H4 (cell line): Measurements from ENCODE around the gene GRPR. TPM values are rescaled to one million over a fixed set of nuclear protein-coding genes. Genes with fewer than 3 reads are reported as not detected.
A peak's percentile ranks its signal among the peaks of the same experiment; 100 is the strongest.

ENCODE experiments used
- DNase-seq: peaks from one replicate; pipeline ENCODE4 v3.0.0-alpha.2; 2015; ENCODE audit warnings: low spot score
- total RNA-seq: library from RNA; depleted of rRNA; stranded (reverse); fragments of >200 nt; shearing (Covaris generic); gene quantifications from 2 replicates; pipeline ENCODE4 v1.2.3, GENCODE V29; 2014; rRNA removed

The GRPR gene
- total RNA-seq, result not detected in 2 replicates

DNA sequence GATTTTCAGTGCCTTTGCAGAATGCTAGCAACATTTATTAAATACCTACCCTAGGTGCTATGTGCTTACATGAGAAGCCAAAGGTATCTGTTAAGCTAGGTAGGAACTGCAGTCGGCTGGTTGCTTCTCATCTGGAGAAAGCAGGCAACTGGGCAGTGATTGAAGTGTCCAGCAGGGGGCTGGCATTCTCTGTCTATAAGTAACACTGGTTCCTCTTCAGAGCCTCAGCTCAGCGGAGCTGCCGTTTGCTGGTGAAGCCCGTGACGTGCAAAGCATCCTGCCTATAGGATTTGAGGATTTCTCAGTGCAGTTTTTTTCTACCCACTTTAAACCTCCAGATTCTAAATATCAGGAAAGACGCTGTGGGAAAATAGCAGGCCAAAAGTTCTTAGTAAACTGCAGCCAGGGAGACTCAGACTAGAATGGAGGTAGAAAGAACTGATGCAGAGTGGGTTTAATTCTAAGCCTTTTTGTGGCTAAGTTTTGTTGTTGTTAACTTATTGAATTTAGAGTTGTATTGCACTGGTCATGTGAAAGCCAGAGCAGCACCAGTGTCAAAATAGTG lies at the start of gene GRPR:
Gene GRPR (plus strand): TSS at position 344 of the 565 bp plus-strand sequence. CDS start 389 bp downstream, outside the sequence.
- peak; percentile 82 for DNase-seq

DNA sequence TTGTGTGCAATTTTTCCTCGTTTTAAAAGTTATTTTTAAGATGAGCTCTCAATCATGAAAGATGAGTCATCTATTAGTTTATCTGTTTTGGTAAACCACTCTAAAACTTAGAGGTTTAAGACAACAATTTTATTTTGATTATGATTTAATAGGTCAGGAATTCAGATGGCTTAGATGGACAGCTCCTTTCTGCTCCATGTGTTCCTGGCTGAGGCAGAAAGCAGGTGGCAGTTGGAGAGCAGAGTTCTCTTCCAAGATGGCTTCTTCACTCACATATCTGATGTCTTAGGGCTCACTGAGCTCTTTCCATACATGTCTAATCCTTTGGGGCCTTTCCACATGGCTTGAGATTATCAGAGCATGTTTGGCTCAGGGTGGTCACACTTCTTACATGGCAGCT lies 48.3 kb upstream of the GRPR start:
- DNase-seq, result no peak

DNA sequence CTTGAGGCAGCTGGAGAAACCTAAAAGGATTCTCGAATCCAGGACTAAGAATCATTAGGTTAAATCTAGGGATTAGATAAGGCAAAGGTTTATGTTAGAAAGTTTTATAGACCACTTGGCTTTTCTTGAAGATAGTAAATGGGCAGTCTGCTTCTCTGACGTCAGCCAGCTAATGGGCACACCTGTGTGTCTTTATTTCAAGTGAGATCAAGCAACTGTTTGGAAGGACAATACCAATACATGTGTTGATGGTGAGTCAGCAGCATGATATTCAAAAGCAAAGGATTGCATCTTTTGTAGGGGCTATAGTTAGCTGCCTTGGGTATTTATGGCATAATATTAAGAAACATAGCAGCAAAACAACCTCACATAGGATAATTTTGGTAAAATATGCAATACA lies 46.5 kb upstream of the GRPR start:
- no peak for DNase-seq

DNA sequence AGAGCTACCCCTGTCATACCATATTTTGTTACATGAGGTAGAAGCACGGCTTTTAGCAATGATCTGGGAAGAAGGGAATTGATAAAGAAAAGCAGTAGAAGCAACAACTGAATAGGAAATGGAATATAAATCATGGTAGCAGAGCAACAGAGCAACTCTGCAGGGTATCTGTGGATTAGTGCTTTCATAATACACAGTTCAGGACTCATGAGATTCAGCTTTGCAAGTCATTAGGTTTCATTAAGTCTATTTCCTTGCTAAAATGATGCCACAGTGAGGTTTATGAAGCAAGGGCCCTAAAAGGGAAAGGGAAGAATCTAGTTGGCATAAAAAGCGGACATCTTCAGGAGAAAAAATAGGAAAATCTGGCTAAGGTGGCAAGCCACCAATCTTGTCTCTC lies 45.6 kb upstream of the GRPR start:
- no peak for DNase-seq

DNA sequence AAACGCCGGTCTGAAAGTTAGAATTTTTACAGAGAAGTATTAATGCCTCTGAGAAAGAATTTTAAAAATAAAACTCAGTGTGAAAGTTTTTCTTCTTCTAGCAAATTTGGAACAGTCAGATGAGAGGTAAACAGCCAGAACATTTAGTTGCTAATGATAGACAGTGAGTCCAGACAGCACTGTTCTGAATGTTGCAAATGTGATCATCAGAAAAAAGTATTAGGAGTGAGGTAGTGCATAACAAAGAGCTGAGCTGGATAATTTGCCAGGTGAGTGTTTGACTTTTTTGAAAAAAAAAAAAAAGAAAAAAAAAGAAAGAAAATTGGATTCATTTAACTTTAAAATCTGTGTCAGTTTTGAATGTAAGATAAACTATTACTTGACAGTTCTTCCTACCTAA lies 42.0 kb upstream of the GRPR start:
- DNase-seq, result no peak

DNA sequence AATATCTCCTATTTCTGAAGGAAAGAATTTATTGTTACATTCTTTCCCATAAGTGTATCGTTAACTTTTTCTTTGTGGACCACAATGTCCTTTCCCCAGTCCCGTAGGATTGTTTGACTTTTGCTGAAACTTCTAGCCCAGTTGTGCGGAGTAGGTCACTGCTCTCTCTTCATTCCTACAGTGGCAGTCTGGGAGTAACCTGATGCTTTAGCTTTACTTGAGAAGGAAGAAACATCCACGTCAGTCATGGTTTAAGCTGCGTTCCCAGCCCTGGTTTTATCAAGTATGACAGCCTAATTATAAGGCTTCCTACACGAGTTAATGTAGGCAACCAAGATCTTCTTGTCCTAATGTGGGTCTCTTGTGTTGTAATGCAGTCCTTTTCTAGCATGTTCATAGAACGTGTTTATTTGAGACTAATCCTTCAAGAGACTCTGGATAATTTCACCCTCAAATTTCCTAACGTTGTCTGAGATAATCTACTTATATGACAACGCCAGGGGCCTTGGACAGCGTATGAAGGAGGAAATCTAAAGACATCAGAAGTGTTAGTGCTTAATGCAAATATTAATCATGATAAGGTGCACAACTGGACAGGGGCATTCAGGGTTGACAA lies 40.8 kb upstream of the GRPR start:
- no peak for DNase-seq

DNA sequence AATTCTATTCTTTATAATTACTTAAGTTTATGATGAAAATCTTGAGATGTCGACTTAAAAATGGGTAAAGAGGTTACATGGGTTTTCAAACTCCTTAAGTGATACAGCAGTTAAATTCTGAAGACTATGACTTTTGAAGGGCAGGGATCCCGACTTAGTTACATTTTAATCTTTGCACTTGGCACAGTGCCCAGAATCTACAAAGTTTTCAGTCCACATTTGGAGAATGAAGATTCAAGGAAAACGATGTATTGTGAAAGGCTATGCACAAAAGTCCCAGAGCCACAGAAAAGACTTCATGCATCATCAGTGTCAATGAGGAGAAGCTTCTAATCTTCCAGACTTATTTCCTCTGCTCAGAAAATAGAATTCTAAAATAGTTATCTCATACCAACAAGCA lies 36.3 kb upstream of the GRPR start:
- no peak for DNase-seq

DNA sequence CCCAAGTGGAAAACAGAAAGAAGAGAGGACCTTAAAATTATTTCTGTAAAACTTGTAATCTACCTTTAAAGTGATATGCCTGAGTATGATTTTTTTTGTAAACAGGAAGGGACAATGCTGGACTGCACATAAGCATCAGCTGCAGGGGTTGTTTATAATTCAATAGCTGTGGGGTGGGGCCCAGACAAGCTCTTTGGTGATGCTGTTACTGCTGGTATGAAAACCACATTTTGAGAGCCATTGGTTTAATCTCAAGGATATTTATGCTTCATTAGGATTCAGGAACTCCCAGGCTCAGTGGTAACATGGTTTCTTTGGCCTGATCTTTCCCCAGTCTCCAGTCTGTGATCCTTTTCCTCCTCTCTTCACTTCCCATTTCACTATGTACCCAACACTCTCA lies 34.3 kb upstream of the GRPR start:
- no peak for DNase-seq

DNA sequence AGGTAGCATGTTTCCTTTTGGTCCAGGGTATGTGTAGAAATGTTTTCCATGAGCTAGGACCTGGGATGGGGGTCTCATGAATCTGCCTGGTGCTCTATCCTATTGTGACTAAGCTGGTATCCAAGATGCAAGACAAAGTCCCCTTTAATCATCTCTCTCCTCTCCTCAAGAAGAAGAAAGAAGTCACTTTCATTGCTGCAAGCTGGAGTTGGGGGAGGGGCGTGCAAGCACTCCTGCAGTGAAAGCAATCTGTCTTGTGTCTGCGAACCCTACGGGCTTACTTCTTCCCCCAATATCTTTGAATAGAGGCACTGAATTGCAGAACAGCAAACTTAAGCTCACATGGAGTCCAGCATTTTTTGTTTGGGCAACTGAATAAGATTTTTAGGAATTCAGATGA lies 27.2 kb upstream of the GRPR start:
- DNase-seq, result no peak

DNA sequence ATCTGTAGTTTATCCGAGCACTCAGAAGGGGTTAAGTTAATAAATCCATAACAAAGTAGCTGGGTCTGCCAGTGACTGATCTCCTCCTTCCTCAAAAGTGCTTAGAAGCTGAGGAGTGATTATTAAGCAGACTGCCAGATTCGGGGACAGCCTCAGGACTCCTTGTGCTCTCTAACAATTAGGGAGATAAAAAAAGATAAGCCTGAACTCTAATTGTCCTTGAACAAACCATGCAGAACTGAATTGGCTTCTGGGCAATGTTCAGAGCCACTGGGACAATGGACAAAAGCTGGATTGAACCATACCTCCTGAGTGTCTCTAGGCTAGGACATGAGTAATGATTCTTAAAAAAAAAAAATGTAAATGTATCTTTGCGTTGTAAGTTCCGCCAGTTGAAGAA lies 22.7 kb upstream of the GRPR start:
- no peak for DNase-seq

DNA sequence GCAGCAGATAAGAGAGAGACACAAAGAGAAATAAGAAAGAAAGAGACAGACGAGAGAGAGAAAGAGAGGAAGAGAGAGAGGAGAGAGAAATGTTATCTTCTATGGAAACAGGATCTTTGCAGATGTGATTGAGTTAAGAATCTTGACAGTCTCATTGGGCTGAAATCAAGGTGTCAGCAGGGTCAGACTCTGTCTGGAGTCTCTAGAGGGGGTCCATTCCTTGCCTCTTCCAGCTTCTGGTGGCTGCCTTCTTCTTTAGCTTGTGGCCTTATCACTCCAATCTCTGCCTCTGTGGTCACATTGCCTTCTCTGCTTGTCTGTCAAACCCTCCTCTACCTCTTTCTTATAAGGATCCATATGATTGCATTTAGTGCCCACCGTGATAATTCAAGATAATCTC lies 21.8 kb upstream of the GRPR start:
- no peak for DNase-seq

DNA sequence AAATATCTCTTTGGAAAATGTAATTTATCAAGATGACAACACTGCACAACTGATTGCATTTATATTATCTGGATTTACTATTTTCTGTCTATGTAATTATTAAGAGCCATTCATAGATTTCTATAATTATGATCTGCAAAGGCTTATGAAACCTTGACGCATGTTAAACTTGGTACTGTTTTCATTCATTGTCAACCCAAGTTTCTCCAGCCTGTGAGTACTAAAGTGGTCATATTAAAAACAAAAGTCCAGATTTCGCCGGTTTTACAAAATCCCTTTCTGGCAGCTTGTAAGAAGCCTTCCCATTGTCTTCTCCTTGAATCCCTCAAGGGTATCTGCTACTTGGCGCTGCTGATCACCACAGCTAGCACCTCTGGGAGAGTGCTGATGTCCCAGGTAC lies 19.7 kb upstream of the GRPR start:
- no peak for DNase-seq

DNA sequence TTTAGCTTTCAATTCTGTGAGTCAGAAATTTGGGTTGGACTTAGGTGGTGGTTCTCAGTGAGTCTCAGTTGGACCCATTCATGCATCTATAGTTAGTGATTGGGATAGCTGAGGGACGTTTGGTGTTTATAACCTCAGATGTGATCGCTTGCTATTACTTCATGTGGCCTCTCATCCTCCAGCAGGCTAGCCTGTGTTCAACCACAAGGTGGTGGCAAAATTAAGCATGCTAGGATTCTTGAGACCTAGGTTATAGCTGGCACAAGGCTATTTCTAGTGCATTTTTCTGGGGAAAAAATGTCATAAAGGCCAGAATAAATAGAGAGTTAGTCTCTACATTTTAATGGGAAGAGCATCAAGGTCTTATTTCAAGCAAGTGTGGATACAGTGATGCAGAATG lies 10.9 kb upstream of the GRPR start:
- no peak for DNase-seq

DNA sequence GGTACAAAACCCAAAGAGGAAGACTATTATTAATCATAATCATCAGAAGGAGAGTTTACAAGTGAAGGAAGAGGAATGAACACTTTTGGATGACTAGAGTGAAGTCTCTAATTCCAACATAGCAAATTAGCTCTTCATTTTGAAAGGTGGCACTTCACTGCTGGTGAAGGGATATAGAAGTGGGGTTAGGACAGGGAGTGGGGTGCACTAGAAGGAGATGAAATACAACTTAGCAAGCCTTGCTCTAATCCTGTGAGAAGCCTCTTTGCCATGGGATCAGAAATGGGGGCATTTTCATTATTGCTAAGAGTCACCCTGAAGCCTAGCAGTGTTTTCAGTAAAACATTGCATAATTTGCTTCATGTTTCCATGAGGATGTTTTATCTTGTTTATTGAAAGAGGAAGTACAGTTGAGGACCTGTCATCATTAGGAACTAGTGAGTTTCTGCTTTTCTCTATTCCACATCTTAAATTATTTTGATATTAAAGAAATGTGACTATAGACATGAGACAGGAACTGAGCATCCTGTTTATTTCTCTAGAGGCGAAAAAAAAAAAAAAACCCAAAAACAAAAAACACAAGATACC lies 9.3 kb upstream of the GRPR start:
- no peak for DNase-seq

DNA sequence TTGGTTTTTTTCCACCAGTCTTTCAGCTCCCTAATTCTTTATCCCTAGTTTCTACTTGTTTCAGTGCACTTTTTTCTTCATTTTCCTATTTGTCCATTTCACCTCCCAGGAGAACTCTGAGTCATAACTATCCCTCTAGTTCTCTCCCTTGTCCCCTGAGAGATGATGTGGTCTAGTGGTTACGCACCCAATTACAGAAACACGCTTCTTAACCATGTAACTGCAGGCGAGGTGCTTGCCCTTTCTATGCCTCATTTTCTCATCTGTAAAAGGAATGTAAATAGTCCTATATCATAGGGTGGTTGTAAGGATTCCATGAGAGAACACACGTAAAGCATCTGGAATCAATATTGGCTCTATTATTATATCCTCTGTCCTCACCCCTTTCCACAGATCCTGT lies 8.8 kb upstream of the GRPR start:
- peak; percentile 68 for DNase-seq

DNA sequence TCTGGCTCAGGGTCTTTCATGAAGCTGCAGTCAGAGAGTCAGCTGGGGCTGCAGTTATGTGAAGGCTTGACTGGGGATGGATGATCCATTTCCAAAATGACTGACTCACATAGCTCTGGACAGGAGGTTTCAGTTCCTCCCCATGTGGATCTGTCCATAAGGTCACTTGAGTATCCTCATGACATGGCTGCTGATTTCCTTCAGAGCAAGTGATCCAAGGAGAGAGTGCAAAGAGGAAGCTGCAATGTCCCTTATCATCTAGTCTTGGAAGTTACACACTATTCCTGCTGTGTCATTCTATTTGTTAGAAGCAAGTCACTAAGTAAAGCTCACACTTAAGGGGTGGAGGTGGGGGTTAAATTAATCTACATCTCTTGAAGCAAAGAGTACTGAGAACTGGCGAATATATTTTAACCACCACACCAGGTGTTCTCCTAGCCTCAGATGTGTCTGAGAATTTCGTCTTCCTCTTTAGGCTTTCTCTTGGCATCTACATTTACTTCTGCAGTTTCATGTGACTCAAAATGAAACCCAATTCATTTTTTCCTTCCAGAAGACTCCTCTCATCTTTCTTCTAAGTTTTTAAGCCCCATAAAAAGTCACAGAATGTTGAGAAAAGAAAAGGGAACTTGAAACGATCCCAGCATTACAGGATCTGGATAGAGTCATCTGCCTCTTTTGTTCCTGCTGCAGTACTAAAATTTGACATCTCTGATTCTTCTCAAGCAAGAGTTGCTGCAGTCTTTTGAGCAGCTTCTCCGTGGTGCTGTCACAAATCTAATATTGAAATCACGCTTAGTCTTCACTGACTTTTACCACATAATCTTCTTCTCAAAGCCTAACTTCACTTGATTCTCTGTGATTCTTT lies 3.8 kb upstream of the GRPR start:
- DNase-seq, result no peak

DNA sequence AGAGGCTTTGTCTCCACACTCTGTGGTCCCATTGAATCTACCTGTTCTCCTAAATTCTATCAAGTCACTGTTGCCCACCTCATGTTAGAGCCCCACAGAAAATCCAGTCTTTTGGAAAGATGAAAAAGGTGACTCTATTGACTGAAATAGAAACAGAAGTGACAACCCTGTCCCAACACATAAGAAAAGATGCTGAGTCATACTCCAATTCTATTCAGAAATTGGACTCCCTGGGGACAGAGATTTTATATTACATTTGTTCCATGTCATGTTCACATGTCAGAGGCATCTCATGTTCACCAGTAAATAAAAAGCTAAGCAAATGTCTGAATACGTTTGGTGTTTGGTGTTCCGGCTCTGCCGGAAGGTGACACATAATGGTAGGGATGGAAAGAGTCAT lies 2.9 kb upstream of the GRPR start:
- DNase-seq, result no peak

DNA sequence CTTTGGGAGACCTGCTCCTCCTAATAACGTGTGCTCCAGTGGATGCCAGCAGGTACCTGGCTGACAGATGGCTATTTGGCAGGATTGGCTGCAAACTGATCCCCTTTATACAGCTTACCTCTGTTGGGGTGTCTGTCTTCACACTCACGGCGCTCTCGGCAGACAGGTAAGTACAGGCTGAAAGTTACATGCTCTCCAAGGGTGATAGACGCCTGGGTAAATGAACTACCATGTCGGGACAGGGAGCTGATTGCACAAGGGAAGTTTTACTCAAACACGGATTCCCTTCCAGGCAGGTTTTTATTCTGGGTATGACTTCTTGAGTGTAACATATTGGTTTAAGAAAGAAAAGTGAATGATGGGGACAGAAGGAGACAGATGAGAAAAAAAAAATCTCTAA lies 836 bp downstream of the GRPR start:
- DNase-seq, result no peak

DNA sequence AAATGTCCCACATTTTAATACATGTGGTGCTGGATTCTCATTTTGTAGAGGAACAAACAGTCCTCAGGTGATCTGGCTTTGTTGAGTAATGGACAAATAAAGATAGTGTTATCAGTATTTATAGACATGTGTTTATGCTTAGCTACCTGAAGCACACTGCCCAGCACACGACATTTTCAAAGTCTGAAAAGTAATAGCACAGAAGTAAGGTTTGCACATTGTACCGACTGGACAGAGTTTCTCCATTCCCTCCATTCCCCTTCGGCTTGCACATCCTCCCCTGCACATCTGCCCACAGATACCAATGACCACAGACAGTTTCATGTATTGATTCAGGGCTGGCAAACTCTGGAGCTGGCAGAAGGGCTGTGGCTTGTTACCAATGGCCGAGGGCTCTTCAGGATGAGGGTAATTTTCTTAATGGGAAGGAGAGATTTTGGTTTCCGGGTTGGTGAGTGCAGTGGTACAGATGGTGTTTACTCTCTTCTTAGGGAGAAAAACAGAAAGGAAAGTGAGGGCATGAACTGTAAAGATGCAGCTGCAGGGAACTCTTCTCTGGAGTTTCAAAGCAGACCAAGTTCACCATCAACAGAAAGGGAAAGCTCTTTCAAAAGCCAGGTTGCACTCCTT lies 2.3 kb downstream of the GRPR start:
- no peak for DNase-seq

DNA sequence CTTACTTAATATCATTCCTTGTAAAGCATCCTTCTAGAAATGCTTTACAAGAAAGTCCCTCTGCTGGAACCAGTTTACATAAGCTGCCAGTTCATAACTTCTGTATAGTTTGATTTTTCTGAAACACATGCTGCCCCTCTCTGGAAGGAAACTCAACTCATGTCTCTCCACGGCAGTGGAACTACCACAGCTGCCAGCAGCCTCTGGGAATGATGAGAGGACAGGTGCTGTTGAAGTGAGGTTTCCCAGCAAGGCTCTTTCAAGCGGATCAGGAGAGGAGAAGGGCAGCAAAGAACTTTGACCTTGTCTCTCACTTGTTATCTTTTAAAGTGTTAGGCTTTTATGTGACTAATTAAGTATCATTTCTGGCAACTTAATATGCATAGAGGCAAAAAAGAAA lies 7.3 kb downstream of the GRPR start:
- DNase-seq, result no peak

DNA sequence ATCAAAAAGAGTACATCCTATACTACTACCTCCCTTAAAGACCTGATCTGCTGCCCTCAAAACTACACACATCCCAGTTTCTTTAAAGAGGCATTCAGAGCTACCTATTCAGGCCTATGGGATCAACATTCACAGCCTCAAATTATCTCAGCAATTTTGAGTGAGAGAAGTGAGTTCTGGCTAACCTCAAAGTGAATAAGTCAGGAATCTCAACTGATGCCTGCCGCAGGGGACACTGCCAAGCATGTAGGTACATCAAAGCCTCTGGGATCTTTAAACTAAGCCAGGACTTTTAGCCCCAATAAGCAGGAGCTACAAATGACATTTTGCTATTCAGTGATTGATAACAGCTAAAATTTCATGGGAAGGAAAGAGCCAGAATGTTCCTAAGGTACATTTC lies 11.6 kb downstream of the GRPR start:
- no peak for DNase-seq

DNA sequence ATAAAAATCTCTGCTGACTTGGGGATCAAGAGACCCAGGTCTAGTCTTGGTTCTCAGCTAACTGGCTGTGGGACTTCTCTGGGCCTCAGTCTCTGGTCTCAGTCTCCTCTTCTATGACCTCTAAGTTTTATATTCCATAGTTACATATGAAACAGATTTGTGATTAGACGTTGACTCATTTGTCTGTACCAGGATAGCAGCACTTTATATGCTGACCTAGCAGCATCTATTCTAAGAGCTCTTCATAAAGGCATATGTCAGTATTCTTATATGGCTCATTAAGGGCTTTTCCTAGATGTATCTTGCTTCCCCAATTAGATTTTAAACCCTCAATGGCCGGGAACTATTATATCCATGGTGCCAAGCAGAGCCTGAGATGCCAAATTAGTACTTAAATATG lies 12.7 kb downstream of the GRPR start:
- DNase-seq, result no peak
